SU-DHL-6 (cell line): ENCODE data around the gene CYP19A1.

Source experiments
- EZH2phosphoT487 ChIP-seq: fragments of 200-600 bp; sonication (generic), shearing (Covaris generic); conservative IDR thresholded peaks from 2 replicates; pipeline ENCODE4 v1.6.1; 2018; ENCODE audit warnings: mild to moderate bottlenecking, antibody characterized with exemption, low read length, moderate library complexity, mixed read lengths
- TF ChIP-seq, protein P1 (sequence below): fragments of 200-600 bp; sonication (generic); IDR thresholded peaks from one replicate; pipeline ENCODE4 v1.5.1; 2017; ENCODE audit warnings: antibody characterized with exemption, mild to moderate bottlenecking, low read length, moderate library complexity; ENCODE audit not compliant: insufficient read depth, poor library complexity, severe bottlenecking

DNA sequence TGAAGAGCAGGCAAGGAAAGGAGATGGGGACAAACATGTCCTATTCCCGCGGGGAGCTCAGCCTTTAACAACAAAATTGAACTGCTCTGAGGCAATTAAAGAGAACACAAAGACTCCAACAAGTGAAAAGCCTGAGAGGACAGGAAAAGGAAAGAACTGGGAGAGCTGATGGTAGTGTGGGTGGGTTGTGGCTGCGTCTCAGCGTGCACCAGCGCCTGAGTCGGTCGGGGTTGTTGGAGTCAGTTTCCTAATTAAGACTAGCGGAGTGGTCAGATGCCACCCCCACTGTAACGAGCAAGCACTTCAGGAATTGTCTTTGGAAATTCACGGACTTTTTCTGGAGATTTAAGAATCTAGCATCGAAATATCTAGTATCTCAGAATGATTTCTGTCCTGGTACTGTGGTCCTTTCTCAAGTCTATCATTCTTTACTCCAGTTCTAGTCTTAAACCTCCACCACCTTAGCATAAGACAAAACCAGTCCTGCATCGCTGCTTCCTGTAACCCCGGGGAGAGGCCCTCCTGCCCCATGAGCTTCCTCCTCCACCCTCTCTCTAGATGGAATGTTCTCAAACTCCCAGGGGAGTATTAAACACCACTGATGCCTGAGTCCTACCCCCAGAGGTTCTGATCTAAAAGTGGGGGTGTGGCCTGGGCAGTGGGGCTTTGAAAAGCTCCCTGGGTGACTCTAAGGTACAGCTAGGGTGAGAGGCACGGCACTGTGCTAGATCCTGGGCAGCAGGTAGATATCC lies 104.0 kb downstream of the CYP19A1 start:
- TF ChIP-seq, protein P1, sequence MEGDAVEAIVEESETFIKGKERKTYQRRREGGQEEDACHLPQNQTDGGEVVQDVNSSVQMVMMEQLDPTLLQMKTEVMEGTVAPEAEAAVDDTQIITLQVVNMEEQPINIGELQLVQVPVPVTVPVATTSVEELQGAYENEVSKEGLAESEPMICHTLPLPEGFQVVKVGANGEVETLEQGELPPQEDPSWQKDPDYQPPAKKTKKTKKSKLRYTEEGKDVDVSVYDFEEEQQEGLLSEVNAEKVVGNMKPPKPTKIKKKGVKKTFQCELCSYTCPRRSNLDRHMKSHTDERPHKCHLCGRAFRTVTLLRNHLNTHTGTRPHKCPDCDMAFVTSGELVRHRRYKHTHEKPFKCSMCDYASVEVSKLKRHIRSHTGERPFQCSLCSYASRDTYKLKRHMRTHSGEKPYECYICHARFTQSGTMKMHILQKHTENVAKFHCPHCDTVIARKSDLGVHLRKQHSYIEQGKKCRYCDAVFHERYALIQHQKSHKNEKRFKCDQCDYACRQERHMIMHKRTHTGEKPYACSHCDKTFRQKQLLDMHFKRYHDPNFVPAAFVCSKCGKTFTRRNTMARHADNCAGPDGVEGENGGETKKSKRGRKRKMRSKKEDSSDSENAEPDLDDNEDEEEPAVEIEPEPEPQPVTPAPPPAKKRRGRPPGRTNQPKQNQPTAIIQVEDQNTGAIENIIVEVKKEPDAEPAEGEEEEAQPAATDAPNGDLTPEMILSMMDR: no peak
- no peak for TF ChIP-seq EZH2phosphoT487
